HEK293T (cell line): Measurements from ENCODE around the gene SEMA5A.

ENCODE experiments used
- ARNT ChIP-seq: fragments of 450-650 bp; IDR thresholded peaks from 2 replicates; pipeline ENCODE4 v1.6.1; 2017; ENCODE audit warnings: mild to moderate bottlenecking
- BHLHE40 ChIP-seq: fragments of 450-650 bp; IDR thresholded peaks from 2 replicates; pipeline ENCODE4 v1.6.1; 2016; ENCODE audit warnings: mild to moderate bottlenecking, moderate library complexity, borderline replicate concordance
- CTBP1 ChIP-seq: fragments of 450-650 bp; IDR thresholded peaks from 2 replicates; pipeline ENCODE4 v1.6.1; 2016; ENCODE audit warnings: borderline replicate concordance
- ELF4 ChIP-seq: fragments of 450-650 bp; IDR thresholded peaks from 2 replicates; pipeline ENCODE4 v1.6.1; 2017; ENCODE audit warnings: antibody characterized with exemption
- FOXA1 ChIP-seq: fragments of 450-650 bp; IDR thresholded peaks from 2 replicates; pipeline ENCODE4 v1.6.1; 2016; ENCODE audit warnings: mild to moderate bottlenecking
- FOXM1 ChIP-seq: fragments of 450-650 bp; IDR thresholded peaks from 2 replicates; pipeline ENCODE4 v1.6.1; 2017; ENCODE audit warnings: mild to moderate bottlenecking, borderline replicate concordance
- HDGF ChIP-seq: fragments of 450-650 bp; IDR thresholded peaks from 2 replicates; pipeline ENCODE4 v1.6.1; 2017; ENCODE audit warnings: antibody characterized with exemption, borderline replicate concordance
- L3MBTL2 ChIP-seq: fragments of 450-650 bp; conservative IDR thresholded peaks from 2 replicates; pipeline ENCODE4 v1.6.1; 2016; ENCODE audit warnings: mild to moderate bottlenecking
- SP1 ChIP-seq: fragments of 450-650 bp; IDR thresholded peaks from 2 replicates; pipeline ENCODE4 v1.6.1; 2017
- TARDBP ChIP-seq: fragments of 450-650 bp; IDR thresholded peaks from 2 replicates; pipeline ENCODE4 v1.6.1; 2016
- ZNF384 ChIP-seq: fragments of 450-650 bp; IDR thresholded peaks from 2 replicates; pipeline ENCODE4 v1.6.1; 2016
- TF ChIP-seq, protein P1 (sequence below): fragments of 450-650 bp; IDR thresholded peaks from 2 replicates; pipeline ENCODE4 v1.6.1; 2016

DNA sequence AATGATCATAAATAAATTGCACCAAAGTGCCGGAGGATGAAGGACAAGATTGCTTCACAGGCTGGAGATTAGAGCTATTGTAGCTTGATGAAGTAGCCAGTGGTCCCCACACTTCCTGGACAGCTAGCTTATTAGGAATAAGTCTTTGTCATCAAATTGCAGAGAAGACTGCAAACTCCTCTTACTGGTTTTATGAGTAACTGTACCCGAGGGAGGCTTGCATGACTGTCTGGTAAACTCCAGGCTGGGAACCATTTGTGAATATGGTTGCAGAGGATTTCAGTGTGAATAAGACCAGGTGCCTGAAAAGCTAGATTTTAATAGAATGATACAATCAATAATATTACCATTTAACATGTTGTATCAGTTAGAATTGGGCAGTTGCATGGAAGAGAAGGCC lies 36.5 kb upstream of the SEMA5A start:
- TF ChIP-seq, protein P1, sequence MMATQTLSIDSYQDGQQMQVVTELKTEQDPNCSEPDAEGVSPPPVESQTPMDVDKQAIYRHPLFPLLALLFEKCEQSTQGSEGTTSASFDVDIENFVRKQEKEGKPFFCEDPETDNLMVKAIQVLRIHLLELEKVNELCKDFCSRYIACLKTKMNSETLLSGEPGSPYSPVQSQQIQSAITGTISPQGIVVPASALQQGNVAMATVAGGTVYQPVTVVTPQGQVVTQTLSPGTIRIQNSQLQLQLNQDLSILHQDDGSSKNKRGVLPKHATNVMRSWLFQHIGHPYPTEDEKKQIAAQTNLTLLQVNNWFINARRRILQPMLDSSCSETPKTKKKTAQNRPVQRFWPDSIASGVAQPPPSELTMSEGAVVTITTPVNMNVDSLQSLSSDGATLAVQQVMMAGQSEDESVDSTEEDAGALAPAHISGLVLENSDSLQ: no peak
- no peak for TF ChIP-seq SP1
- TF ChIP-seq ARNT: no peak
- no peak for TF ChIP-seq HDGF
- no peak for TF ChIP-seq FOXM1
- no peak for TF ChIP-seq BHLHE40
- no peak for TF ChIP-seq FOXA1
- no peak for TF ChIP-seq ZNF384
- no peak for TF ChIP-seq L3MBTL2
- TF ChIP-seq ELF4: no peak
- no peak for TF ChIP-seq TARDBP
- no peak for TF ChIP-seq CTBP1
